ENCODE data around the gene MACROD2.

Gene MACROD2

DNA sequence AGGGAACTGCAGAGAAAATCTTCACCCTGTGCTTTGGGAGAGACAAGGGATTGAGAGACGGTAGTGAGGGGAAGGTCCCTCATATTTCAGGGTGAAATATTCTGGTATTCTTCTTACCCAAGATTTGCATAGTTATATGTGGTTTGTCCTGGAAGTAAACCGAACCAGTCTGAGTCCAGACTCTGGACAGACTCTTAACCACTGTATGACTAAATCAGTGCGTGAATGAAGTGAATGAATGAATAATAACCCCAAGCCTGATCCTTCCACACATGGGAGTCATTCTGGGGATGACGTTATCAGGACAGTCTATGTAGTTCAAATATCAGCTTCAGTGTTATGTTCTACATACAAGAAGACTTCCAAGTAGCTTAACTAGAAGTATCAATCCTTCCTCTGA, 1887.2 kb downstream of the MACROD2 start:
- H3K4me3 ChIP-seq (ENCODE audit: low read depth, low read length), result no peak overlapping the region
- CTCF ChIA-PET, result no interaction called here
- POLR2A ChIA-PET, result no interaction called here
- no peaks in the 10 kb centered on the region for H3K9me3 ChIP-seq (ENCODE audit: control insufficient read depth, insufficient read depth, low read depth, low read length)
- TF ChIP-seq MEIS1 (CRISPR knock-in tag; IDR thresholded peaks at IDR 0.05; ENCODE audit: borderline replicate concordance), result no peak
- TF ChIP-seq ZBTB1 (tag by site-specific recombination; IDR thresholded peaks at IDR 0.05), result no peak
- no peak for TF ChIP-seq KLF9 (tag by site-specific recombination; IDR thresholded peaks at IDR 0.05; ENCODE audit: low read depth)
- no peak for TF ChIP-seq ZFP37 (tag by site-specific recombination; IDR thresholded peaks at IDR 0.05)
- no peak for TF ChIP-seq ZNF521 (tag by site-specific recombination; IDR thresholded peaks at IDR 0.05)
- TF ChIP-seq ZNF184 (tag by site-specific recombination; IDR thresholded peaks at IDR 0.05), result no peak
- no peak for TF ChIP-seq MZF1 (tag by site-specific recombination; IDR thresholded peaks at IDR 0.05; ENCODE audit: borderline replicate concordance)
- TF ChIP-seq KLF7 (tag by site-specific recombination; IDR thresholded peaks at IDR 0.05; ENCODE audit: borderline replicate concordance), result no peak
- TF ChIP-seq HOXC10 (CRISPR knock-in tag; IDR thresholded peaks at IDR 0.05), result no peak
- no peak for TF ChIP-seq TCF7L2 (IDR thresholded peaks at IDR 0.05; ENCODE audit: borderline replicate concordance, low read depth, low read length)
- no peak for TF ChIP-seq ZNF280C (tag by site-specific recombination; IDR thresholded peaks at IDR 0.05)
- TF ChIP-seq PATZ1 (tag by site-specific recombination; IDR thresholded peaks at IDR 0.05), result no peak
- TF ChIP-seq TRIM28 (IDR thresholded peaks at IDR 0.05; ENCODE audit: borderline replicate concordance, low read length), result no peak
- no peak for TF ChIP-seq REPIN1 (tag by site-specific recombination; IDR thresholded peaks at IDR 0.05; ENCODE audit: low read depth)
- TF ChIP-seq ZNF311 (tag by site-specific recombination; IDR thresholded peaks at IDR 0.05; ENCODE audit: borderline replicate concordance), result no peak
- TF ChIP-seq ZNF324 (tag by site-specific recombination; IDR thresholded peaks at IDR 0.05), result no peak
- TF ChIP-seq ZEB2 (tag by site-specific recombination; IDR thresholded peaks at IDR 0.05), result no peak
- no peak overlapping the region for H3K27ac ChIP-seq (ENCODE audit: extremely low read depth, low read depth, low read length)
- no peaks in the 10 kb centered on the region for H3K36me3 ChIP-seq (ENCODE audit: control insufficient read depth in 2 of 2, insufficient read depth in 1 of 2, low read length in 2 of 2)
- no peaks in the 10 kb centered on the region for H3K4me1 ChIP-seq (ENCODE audit: control insufficient read depth, insufficient read depth, low read length)

DNA sequence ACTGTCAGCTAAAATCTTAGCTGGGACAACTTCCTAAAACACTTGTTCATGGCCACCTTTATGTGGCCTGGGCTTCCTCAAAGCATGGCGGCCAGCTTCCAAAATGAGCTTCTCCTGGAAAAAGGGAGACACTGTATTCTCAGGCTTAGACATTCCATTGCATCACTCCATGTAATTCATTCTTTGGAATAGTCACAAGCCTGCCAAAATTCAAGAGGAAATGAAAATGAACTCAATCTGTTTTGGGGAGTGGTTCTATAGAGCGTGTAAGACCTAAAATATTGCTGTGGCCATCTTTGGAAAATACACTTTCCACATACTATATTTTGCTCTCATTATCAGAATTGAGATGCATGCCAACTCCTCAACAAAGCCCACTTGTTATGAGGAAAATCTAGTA, 1890.9 kb downstream of the MACROD2 start:
- peaks cover 3% of the 10 kb centered on the region; the same call in 1 of the 2 replicates for H3K4me1 ChIP-seq (ENCODE audit: control insufficient read depth, insufficient read depth, low read length)
- no peaks in the 10 kb centered on the region for H3K36me3 ChIP-seq (ENCODE audit: control insufficient read depth in 2 of 2, insufficient read depth in 1 of 2, low read length in 2 of 2)
- H3K9me3 ChIP-seq (ENCODE audit: control insufficient read depth, insufficient read depth, low read depth, low read length), result no peaks in the 10 kb centered on the region
- ChIA-PET CTCF (interaction anchor here (1.4 kb wide), 1 partner anchor 30 kb away, joined by 3 read pairs; no protein-coding TSS in a partner anchor), POLR2A (no interaction called here)
- no peak overlapping the region for H3K4me3 ChIP-seq (ENCODE audit: low read depth, low read length)
- H3K27ac ChIP-seq (ENCODE audit: extremely low read depth, low read depth, low read length), result no peak overlapping the region
- TF ChIP-seq ZNF785 (tag by site-specific recombination; IDR thresholded peaks at IDR 0.05) (no peak), ZNF239 (tag by site-specific recombination; IDR thresholded peaks at IDR 0.05) (no peak), ZNF530 (tag by site-specific recombination; IDR thresholded peaks at IDR 0.05; ENCODE audit: low read depth) (no peak), ZNF548 (tag by site-specific recombination; IDR thresholded peaks at IDR 0.05) (no peak), ZBTB8A (tag by site-specific recombination; IDR thresholded peaks at IDR 0.05) (no peak), ZNF114 (tag by site-specific recombination; IDR thresholded peaks at IDR 0.05) (no peak), ZNF302 (tag by site-specific recombination; IDR thresholded peaks at IDR 0.05; ENCODE audit: low read depth) (no peak), ZNF571 (tag by site-specific recombination; IDR thresholded peaks at IDR 0.05) (no peak), ZNF214 (tag by site-specific recombination; IDR thresholded peaks at IDR 0.05; ENCODE audit: borderline replicate concordance) (no peak), ZNF274 (IDR thresholded peaks at IDR 0.05; ENCODE audit: low read length) (no peak), ZNF274 (tag by site-specific recombination; IDR thresholded peaks at IDR 0.05; ENCODE audit: borderline replicate concordance) (no peak), EGR2 (tag by site-specific recombination; IDR thresholded peaks at IDR 0.05; ENCODE audit: low read depth) (no peak), FEZF1 (tag by site-specific recombination; IDR thresholded peaks at IDR 0.05) (no peak), RBAK (tag by site-specific recombination; IDR thresholded peaks at IDR 0.05) (no peak), ZNF146 (tag by site-specific recombination; IDR thresholded peaks at IDR 0.05) (no peak), BCL6B (tag by site-specific recombination; IDR thresholded peaks at IDR 0.05) (no peak), ZNF560 (tag by site-specific recombination; IDR thresholded peaks at IDR 0.05; ENCODE audit: borderline replicate concordance) (no peak)
